ENCODE measurements around the gene ATP9B. TPM values are rescaled to one million over a fixed set of nuclear protein-coding genes. Genes with fewer than 3 reads are reported as not detected.
"Not testable (repeated sequence)": the region's sequence is repeated elsewhere in the genome, so short reads cannot be mapped to it uniquely, and the experiment has no call there.

The ATP9B gene
- total RNA-seq, 1 experiment from 2014 or later: 25.5 TPM

GRCh38 chr18:79373736-79374135, 304.5 kb downstream of the ATP9B start:
- Mint-ChIP-seq H3K27me3 (ENCODE audit: insufficient read depth, unreplicated experiment) (no peaks in the 10 kb centered on the region), H3K9me3 (ENCODE audit: unreplicated experiment) (no peaks in the 10 kb centered on the region), H3K36me3 (ENCODE audit: insufficient read depth, unreplicated experiment) (peaks cover 27% of the 10 kb centered on the region), H3K4me3 (ENCODE audit: unreplicated experiment) (no peak overlapping the region), H3K27ac (ENCODE audit: low read depth, unreplicated experiment) (no peak overlapping the region), H3K4me1 (ENCODE audit: insufficient read depth, unreplicated experiment) (no peaks in the 10 kb centered on the region)
- no TSS peak for BruUV-seq (replicated peaks)
- intact Hi-C loops (cut with micrococcal nuclease): no loop called here
- no peak for DNase-seq (ENCODE audit: unreplicated experiment)
- TF ChIP-seq CTCF (IDR thresholded peaks at IDR 0.05; ENCODE audit: unreplicated experiment): no peak
- ChIA-PET POLR2A (no interaction called here), CTCF (no interaction called here)

DNA sequence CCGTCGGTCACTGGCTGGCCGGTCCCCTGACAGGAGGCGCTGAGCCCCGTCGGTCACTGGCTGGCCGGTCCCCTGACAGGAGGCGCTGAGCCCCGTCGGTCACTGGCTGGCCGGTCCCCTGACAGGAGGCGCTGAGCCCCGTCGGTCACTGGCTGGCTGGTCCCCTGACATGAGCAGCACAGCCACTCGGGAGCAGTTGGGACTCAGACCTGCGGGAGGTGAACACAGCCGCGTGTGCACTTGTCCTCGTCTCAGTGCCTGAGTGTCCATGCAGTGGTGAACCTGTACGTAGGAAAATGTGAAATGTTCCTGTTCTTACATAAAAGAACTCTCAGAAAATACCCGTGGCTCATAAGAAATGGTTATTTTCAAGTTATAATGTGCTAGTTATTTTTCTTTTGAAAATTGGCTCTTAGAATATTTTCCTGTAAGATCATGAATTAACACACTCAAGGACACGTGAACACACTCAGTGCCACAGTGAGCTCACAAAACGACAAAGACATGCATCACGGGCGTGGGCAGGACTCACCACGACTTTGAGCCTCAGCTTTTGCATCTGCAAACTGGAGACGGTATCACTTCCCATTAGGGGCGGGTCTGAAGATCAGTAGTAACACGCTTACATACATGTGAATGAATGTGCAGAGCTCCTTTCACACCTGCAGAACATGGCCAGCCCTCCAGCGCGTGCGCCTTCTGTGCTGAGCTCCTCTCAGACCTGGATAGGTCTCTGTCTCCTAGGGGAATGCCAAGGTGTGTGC, 305.4 kb downstream of the ATP9B start:
- Mint-ChIP-seq H3K27me3 (ENCODE audit: insufficient read depth, unreplicated experiment) (no peaks in the 10 kb centered on the region), H3K4me1 (ENCODE audit: insufficient read depth, unreplicated experiment) (no peaks in the 10 kb centered on the region)

DNA sequence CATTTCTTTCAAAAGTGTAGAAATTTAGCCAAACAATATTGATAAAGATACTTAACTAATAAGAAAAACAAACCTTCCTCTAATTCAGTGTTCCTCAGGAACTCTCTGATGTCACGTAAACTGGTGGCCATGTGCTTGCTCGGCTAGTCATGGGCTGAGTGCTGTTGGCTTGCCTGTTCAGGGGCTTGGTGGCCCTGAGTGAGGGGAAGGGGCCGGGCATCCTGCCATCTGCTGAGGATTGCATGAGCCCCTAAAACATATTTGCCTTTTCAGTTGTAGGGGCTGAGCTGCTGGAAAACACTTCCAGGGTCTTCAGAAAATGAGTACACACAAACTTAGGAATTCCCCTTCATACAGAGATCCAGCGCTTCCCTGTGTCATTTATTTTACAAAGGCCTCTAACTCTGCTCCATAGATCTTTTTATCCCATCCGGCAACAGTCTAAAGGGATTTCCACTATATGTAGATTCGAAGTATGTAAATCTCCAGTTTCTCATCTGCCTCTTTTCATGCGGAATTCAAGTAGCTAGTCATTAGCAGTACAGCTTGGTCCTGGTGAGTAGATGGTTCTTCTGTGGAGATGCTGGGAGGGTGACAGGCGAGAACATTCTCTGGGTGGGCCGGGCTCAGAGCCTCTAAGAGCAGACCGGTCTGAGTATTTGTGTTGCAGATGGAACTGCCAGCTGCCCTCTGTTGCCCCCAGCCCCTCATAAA, 306.4 kb downstream of the ATP9B start:
- Mint-ChIP-seq H3K4me3 (ENCODE audit: unreplicated experiment) (no peak overlapping the region), H3K27ac (ENCODE audit: low read depth, unreplicated experiment) (no peak overlapping the region), H3K9me3 (ENCODE audit: unreplicated experiment) (no peaks in the 10 kb centered on the region), H3K36me3 (ENCODE audit: insufficient read depth, unreplicated experiment) (peaks cover 22% of the 10 kb centered on the region), H3K27me3 (ENCODE audit: insufficient read depth, unreplicated experiment) (no peaks in the 10 kb centered on the region), H3K4me1 (ENCODE audit: insufficient read depth, unreplicated experiment) (no peaks in the 10 kb centered on the region)
- no TSS peak for BruUV-seq (replicated peaks)
- POLR2A ChIA-PET: interaction anchor here (0.6 kb wide), 1 partner anchor 125 kb away, joined by 3 read pairs; no protein-coding TSS in a partner anchor
- no peak for TF ChIP-seq CTCF (IDR thresholded peaks at IDR 0.05; ENCODE audit: unreplicated experiment)
- DNase-seq (ENCODE audit: unreplicated experiment): no peak
- intact Hi-C loops (cut with micrococcal nuclease): loop anchor here (5.0 kb wide), 1 partner anchor 388 kb away; no protein-coding TSS in a partner anchor
- CTCF ChIA-PET: interaction anchor here (0.6 to 2.9 kb wide), 3 partner anchors 154 to 267 kb away, joined by 4 to 13 read pairs (median 11); no protein-coding TSS in a partner anchor

More for the DNA sequence above, 305.4 kb downstream of the ATP9B start:
- CTCF ChIA-PET: interaction anchor here (0.5 to 2.9 kb wide), 4 partner anchors 155 to 588 kb away, joined by 3 to 13 read pairs (median 7); no protein-coding TSS in a partner anchor
- DNase-seq (ENCODE audit: unreplicated experiment): no peak
- POLR2A ChIA-PET: no interaction called here
- Mint-ChIP-seq H3K27ac (ENCODE audit: low read depth, unreplicated experiment) (no peak overlapping the region), H3K36me3 (ENCODE audit: insufficient read depth, unreplicated experiment) (peaks cover 22% of the 10 kb centered on the region), H3K4me3 (ENCODE audit: unreplicated experiment) (no peak overlapping the region), H3K9me3 (ENCODE audit: unreplicated experiment) (no peaks in the 10 kb centered on the region)
- no TSS peak for BruUV-seq (replicated peaks)
- intact Hi-C loops (cut with micrococcal nuclease): loop anchor here (5.0 kb wide), 1 partner anchor 387 kb away; no protein-coding TSS in a partner anchor
- no peak for TF ChIP-seq CTCF (IDR thresholded peaks at IDR 0.05; ENCODE audit: unreplicated experiment)

GRCh38 chr18:79376661-79377060, 307.5 kb downstream of the ATP9B start:
- BruUV-seq (replicated peaks); H3K9me3 Mint-ChIP-seq (ENCODE audit: unreplicated experiment); H3K27me3 Mint-ChIP-seq (ENCODE audit: insufficient read depth, unreplicated experiment); POLR2A ChIA-PET; H3K4me3 Mint-ChIP-seq (ENCODE audit: unreplicated experiment); DNase-seq (ENCODE audit: unreplicated experiment); H3K4me1 Mint-ChIP-seq (ENCODE audit: insufficient read depth, unreplicated experiment); H3K27ac Mint-ChIP-seq (ENCODE audit: low read depth, unreplicated experiment): not testable (repeated sequence)
- intact Hi-C loops (cut with micrococcal nuclease): loop anchor here (5.0 kb wide), 1 partner anchor 389 kb away; no protein-coding TSS in a partner anchor
- H3K36me3 Mint-ChIP-seq (ENCODE audit: insufficient read depth, unreplicated experiment): peaks cover 26% of the 10 kb centered on the region
- CTCF ChIA-PET: interaction anchor here (0.6 to 2.9 kb wide), 5 partner anchors 153 to 1314 kb away, joined by 3 to 13 read pairs (median 4); no protein-coding TSS in a partner anchor
